H9 (cell line): ENCODE results near the gene PCDHGC5. TPM values are rescaled to one million over a fixed set of nuclear protein-coding genes. Genes with fewer than 3 reads are reported as not detected.

ENCODE experiments used
- DNase-seq: peaks from one replicate; pipeline ENCODE4 v3.0.0-alpha.2; 2017
- H2AFZ ChIP-seq: one replicate; pipeline ENCODE4 v1.6.1; 2013; ENCODE audit warnings: mild to moderate bottlenecking, low read length, control low read depth, moderate library complexity
- H2AK5ac ChIP-seq: 2 replicates; pipeline ENCODE4 v1.6.1; 2013; ENCODE audit warnings: low read length, control low read depth, mixed read lengths; ENCODE audit not compliant: insufficient read length
- H2BK120ac ChIP-seq: one replicate; pipeline ENCODE4 v1.6.1; 2013; ENCODE audit warnings: low read depth, mild to moderate bottlenecking, low read length, control low read depth, inconsistent platforms; ENCODE audit not compliant: poor library complexity, severe bottlenecking
- H2BK12ac ChIP-seq: 2 replicates; pipeline ENCODE4 v1.6.1; 2013; ENCODE audit warnings: low read length, control low read depth, mixed read lengths, low read depth; ENCODE audit not compliant: insufficient read length
- H2BK15ac ChIP-seq: 2 replicates; pipeline ENCODE4 v1.6.1; 2013; ENCODE audit warnings: low read depth, low read length, control low read depth
- H2BK20ac ChIP-seq: one replicate; pipeline ENCODE4 v1.6.1; 2013; ENCODE audit warnings: low read depth, mild to moderate bottlenecking, low read length, control low read depth, inconsistent platforms; ENCODE audit not compliant: poor library complexity, severe bottlenecking
- H2BK5ac ChIP-seq: 2 replicates; pipeline ENCODE4 v1.6.1; 2013; ENCODE audit warnings: low read length, control low read depth, mixed read lengths; ENCODE audit not compliant: insufficient read length
- H3K14ac ChIP-seq: 2 replicates; pipeline ENCODE4 v1.6.1; 2013; ENCODE audit warnings: low read length, control low read depth; ENCODE audit not compliant: insufficient read depth
- H3K18ac ChIP-seq: 2 replicates; pipeline ENCODE4 v1.6.1; 2013; ENCODE audit warnings: low read depth, mild to moderate bottlenecking, mixed read lengths, low read length, control low read depth; ENCODE audit not compliant: insufficient read length
- H3K23ac ChIP-seq: 2 replicates; pipeline ENCODE4 v1.6.1; 2013; ENCODE audit warnings: low read length, control low read depth, mixed read lengths, low read depth; ENCODE audit not compliant: insufficient read length
- H3K23me2 ChIP-seq: 2 replicates; pipeline ENCODE4 v1.6.1; 2013; ENCODE audit warnings: low read depth, mild to moderate bottlenecking, mixed read lengths, low read length, control low read depth; ENCODE audit not compliant: insufficient read length, poor library complexity, severe bottlenecking
- H3K27ac ChIP-seq: 2 replicates; pipeline ENCODE4 v1.5.1; 2013; ENCODE audit warnings: low read length, control low read depth, mixed read lengths, low read depth; ENCODE audit not compliant: insufficient read length
- H3K27me3 ChIP-seq: 2 replicates; pipeline ENCODE4 v1.6.1; 2013; ENCODE audit warnings: low read length, control low read depth, inconsistent platforms; ENCODE audit not compliant: insufficient read depth
- H3K4ac ChIP-seq: 2 replicates; pipeline ENCODE4 v1.6.1; 2013; ENCODE audit warnings: low read depth, mild to moderate bottlenecking, control low read depth, inconsistent platforms, low read length, moderate library complexity
- H3K4me1 ChIP-seq: 2 replicates; pipeline ENCODE4 v1.6.1; 2013; ENCODE audit warnings: low read length, control low read depth, inconsistent platforms; ENCODE audit not compliant: insufficient read depth
- H3K4me2 ChIP-seq: 2 replicates; pipeline ENCODE4 v1.6.1; 2013; ENCODE audit warnings: low read length, control low read depth, mixed read lengths; ENCODE audit not compliant: insufficient read length, insufficient read depth
- H3K56ac ChIP-seq: 2 replicates; pipeline ENCODE4 v1.6.1; 2013; ENCODE audit warnings: low read depth, mild to moderate bottlenecking, mixed read lengths, low read length, control low read depth; ENCODE audit not compliant: insufficient read length
- H3K79me1 ChIP-seq: 2 replicates; pipeline ENCODE4 v1.6.1; 2013; ENCODE audit warnings: low read depth, mild to moderate bottlenecking, moderate library complexity, low read length, control low read depth, inconsistent platforms; ENCODE audit not compliant: insufficient read depth, poor library complexity, severe bottlenecking
- H3K79me2 ChIP-seq: 2 replicates; pipeline ENCODE4 v1.6.1; 2013; ENCODE audit warnings: low read length, control low read depth, inconsistent platforms; ENCODE audit not compliant: insufficient read depth
- H3K9ac ChIP-seq: 2 replicates; pipeline ENCODE4 v1.6.1; 2013; ENCODE audit warnings: low read length, control low read depth, mixed read lengths; ENCODE audit not compliant: insufficient read length; ENCODE audit errors: extremely low read depth
- H3K9me3 ChIP-seq: one replicate; pipeline ENCODE4 v1.6.1; 2013; ENCODE audit warnings: low read depth, low read length, inconsistent platforms; ENCODE audit not compliant: control insufficient read depth
- H3T11ph ChIP-seq: one replicate; pipeline ENCODE4 v1.6.1; 2013; ENCODE audit warnings: mild to moderate bottlenecking, low read length, control low read depth, inconsistent platforms
- H4K20me1 ChIP-seq: one replicate; pipeline ENCODE4 v1.6.1; 2013; ENCODE audit not compliant: control insufficient read depth, insufficient read length, insufficient read depth
- H4K5ac ChIP-seq: 2 replicates; pipeline ENCODE4 v1.6.1; 2013; ENCODE audit warnings: low read depth, mild to moderate bottlenecking, mixed read lengths, low read length, control low read depth; ENCODE audit not compliant: insufficient read length
- H4K8ac ChIP-seq: replicated peaks from 2 replicates; pipeline ENCODE4 v1.6.1; 2013; ENCODE audit warnings: low read length, control low read depth, mixed read lengths, low read depth; ENCODE audit not compliant: insufficient read length
- H4K91ac ChIP-seq: 2 replicates; pipeline ENCODE4 v1.6.1; 2013; ENCODE audit warnings: low read depth, mild to moderate bottlenecking, moderate library complexity, mixed read lengths, low read length, control low read depth; ENCODE audit not compliant: insufficient read length
- H3K27ac Mint-ChIP-seq, 3 experiments: 2 replicates in 2 of 3; 3 replicates in 1 of 3; pipeline ENCODE4 v1.8.0; 2020 to 2021; ENCODE audit warnings: mixed read lengths in 3 of 3, mild to moderate bottlenecking in 1 of 3, moderate library complexity in 1 of 3
- H3K27me3 Mint-ChIP-seq: 2 replicates; pipeline ENCODE4 v1.8.0; 2021; ENCODE audit warnings: low read depth, mild to moderate bottlenecking, moderate library complexity, mixed read lengths
- H3K36me3 Mint-ChIP-seq, 3 experiments: 2 replicates in 2 of 3; 3 replicates in 1 of 3; pipeline ENCODE4 v1.8.0; 2020 to 2021; ENCODE audit warnings: low read depth in 3 of 3, mixed read lengths in 3 of 3; ENCODE audit not compliant: insufficient read depth in 1 of 3
- H3K4me1 Mint-ChIP-seq, 2 experiments: 2 replicates each; pipeline ENCODE4 v1.8.0; 2020; ENCODE audit warnings: mixed read lengths in 2 of 2
- H3K4me3 Mint-ChIP-seq, 2 experiments: 2 replicates in 1 of 2; 3 replicates in 1 of 2; pipeline ENCODE4 v1.8.0; 2020 to 2021; ENCODE audit warnings: mild to moderate bottlenecking in 2 of 2, mixed read lengths in 2 of 2, moderate library complexity in 1 of 2
- H3K9me3 Mint-ChIP-seq, 2 experiments: 2 replicates in 1 of 2; 3 replicates in 1 of 2; pipeline ENCODE4 v1.8.0; 2020; ENCODE audit warnings: mild to moderate bottlenecking in 2 of 2, mixed read lengths in 2 of 2, moderate library complexity in 1 of 2
- WGBS: extraction: QIAGEN DNeasy Blood & Tissue Kit; methylation state at CpG from one replicate; pipeline ENCODE4 v1.1.7; 2013; ENCODE audit warnings: missing lambda C conversion rate, low lambda C conversion rate, mixed read lengths; ENCODE audit not compliant: insufficient read length; ENCODE audit errors: extremely low coverage; 5-methylcytosine and 5-hydroxymethylcytosine counted together
- total RNA-seq: library from RNA; stranded (reverse); gene quantifications from 2 replicates; pipeline ENCODE4 v1.2.1, GENCODE V29; 2021
- TF ChIP-seq, protein P1 (sequence below): fragments of 200-600 bp; sonication (generic); conservative IDR thresholded peaks from 3 replicates; pipeline ENCODE4 v1.8.0; 2021; ENCODE audit warnings: antibody characterized with exemption, mild to moderate bottlenecking

PCDHGC5 gene
- total RNA-seq, 1 experiment from 2014 or later = 0.66 TPM

DNA sequence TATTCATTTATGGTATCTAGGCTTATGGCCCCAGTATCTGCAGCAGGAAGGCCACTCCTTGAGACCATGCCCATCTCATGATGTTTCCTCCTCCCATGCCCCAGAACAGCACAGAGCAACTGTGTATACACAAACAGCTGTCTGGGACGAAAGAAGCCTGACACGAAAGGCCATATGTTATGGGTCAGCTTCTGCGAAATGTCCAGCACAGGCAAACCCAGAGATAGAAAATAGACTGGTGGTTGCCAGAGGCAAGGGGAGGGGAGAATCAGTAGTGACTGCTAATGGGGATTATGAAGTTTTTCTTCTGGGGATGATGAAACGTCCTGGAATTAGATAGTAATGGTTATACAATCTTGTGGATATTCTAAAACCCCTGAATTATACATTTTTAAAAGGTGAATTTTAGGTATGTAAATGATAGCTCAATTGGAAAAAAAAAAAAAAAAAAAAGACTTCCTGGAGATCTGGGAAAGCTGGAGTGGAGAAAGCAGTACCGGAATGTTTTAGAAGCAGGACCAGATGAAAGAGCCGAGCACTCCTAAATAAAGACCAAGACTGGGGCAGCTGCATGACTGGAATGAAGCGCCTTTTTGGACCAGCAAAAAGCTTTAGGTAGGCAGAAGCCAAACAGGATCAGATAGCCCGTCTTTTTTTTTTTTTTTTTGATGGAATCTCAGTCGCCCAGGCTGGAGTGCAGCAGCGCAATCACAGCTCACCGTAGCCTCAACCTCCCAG, 29.2 kb downstream of the PCDHGC5 start:
- Histone ChIP-seq H4K8ac (no peak overlapping the region), H4K91ac (no peak overlapping the region), H2AK5ac (no peak overlapping the region), H2BK20ac (no peak overlapping the region), H2BK15ac (no peak overlapping the region), H3K4me1 (no peaks in the 10 kb centered on the region; the same call in 1 of the 2 replicates), H4K20me1 (no peaks in the 10 kb centered on the region), H3K9ac (no peak overlapping the region), H3K4ac (no peak overlapping the region), H3K27me3 (no peaks in the 10 kb centered on the region), H3K27ac (no peak overlapping the region), H3K23me2 (peaks cover 13% of the 10 kb centered on the region), H3K14ac (no peak overlapping the region), H2AFZ (no peak overlapping the region), H2BK5ac (no peak overlapping the region), H3K79me1 (no peaks in the 10 kb centered on the region), H3T11ph (no peak overlapping the region), H3K79me2 (no peaks in the 10 kb centered on the region), H2BK120ac (no peak overlapping the region), H3K18ac (no peak overlapping the region), H4K5ac (no peak overlapping the region), H3K4me2 (no peak overlapping the region), H3K23ac (no peak overlapping the region), H2BK12ac (no peak overlapping the region), H3K56ac (no peak overlapping the region), H3K9me3 (no peaks in the 10 kb centered on the region)
- H3K4me3 Mint-ChIP-seq = no peak overlapping the region
- peaks cover 27 to 77% (median 49%) of the 10 kb centered on the region in 3 experiments for H3K36me3 Mint-ChIP-seq
- peaks cover 27 to 31% of the 10 kb centered on the region in 2 experiments for H3K4me1 Mint-ChIP-seq
- peaks cover 1% of the 10 kb centered on the region; the same call in 1 of the 2 replicates for H3K27me3 Mint-ChIP-seq
- DNase-seq = no peak
- H3K27ac Mint-ChIP-seq = no peak overlapping the region
- TF ChIP-seq, protein P1, sequence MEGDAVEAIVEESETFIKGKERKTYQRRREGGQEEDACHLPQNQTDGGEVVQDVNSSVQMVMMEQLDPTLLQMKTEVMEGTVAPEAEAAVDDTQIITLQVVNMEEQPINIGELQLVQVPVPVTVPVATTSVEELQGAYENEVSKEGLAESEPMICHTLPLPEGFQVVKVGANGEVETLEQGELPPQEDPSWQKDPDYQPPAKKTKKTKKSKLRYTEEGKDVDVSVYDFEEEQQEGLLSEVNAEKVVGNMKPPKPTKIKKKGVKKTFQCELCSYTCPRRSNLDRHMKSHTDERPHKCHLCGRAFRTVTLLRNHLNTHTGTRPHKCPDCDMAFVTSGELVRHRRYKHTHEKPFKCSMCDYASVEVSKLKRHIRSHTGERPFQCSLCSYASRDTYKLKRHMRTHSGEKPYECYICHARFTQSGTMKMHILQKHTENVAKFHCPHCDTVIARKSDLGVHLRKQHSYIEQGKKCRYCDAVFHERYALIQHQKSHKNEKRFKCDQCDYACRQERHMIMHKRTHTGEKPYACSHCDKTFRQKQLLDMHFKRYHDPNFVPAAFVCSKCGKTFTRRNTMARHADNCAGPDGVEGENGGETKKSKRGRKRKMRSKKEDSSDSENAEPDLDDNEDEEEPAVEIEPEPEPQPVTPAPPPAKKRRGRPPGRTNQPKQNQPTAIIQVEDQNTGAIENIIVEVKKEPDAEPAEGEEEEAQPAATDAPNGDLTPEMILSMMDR = no peak
- no peaks in the 10 kb centered on the region; a peak in 1 of 5 replicates for H3K9me3 Mint-ChIP-seq
- no CpG with 5 or more reads among the region's 11 CpGs for WGBS
